Articular chondrocyte of knee joint (primary cell): ENCODE data around the gene MICA. TPM values are rescaled to one million over a fixed set of nuclear protein-coding genes. Genes with fewer than 3 reads are reported as not detected.

Experiments used
- small RNA-seq: library from RNA; depleted of rRNA; stranded (forward); fragments of <200 nt; gene quantifications from one replicate; pipeline ENCODE3, GENCODE V24; 2012
- total RNA-seq: library from RNA; depleted of rRNA; stranded (reverse); fragments of >200 nt; gene quantifications from 2 replicates; pipeline ENCODE4 v1.2.3, GENCODE V29; 2012

MICA gene
- 12.6 and 15.9 TPM in 2 replicates for total RNA-seq

GRCh38 chr6:31403283-31404060, at the start of gene MICA:
Gene MICA, plus strand, starts transcription at chr6:31403595. Its CDS starts 38 bp downstream, at chr6:31403633.

DNA sequence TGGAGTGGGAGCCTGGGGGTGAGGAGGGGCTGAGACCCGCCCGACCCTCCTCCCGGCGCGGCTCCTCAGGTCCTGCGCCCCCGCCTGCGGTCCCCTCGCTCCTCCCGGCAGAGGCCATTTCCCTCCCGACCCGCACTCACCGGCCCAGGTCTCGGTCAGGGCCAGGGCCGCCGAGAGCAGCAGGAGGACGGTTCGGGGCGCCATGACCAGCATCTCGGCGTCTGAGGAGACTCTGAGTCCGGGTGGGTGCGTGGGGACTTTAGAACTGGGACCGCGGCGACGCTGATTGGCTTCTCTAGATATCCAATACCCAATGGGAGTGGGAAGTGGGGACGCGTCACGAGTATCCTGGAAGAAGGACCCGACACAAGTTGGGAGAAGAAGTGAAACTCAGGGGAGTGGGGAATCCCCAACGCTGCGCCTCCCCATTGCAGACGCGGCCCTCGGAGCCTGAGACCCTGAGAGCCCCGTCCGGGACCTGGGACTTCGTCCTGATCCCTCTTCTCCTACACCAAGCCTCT, 46.4 kb upstream of the MICA start, which contains the start of gene HLA-B:
Gene HLA-B, minus strand, starts transcription at position 234 of the 521 bp plus-strand sequence. Its CDS starts 21 bp downstream, at position 213.

Small RNAs within 50 kb of the gene (small RNA-seq; reads per million reads assigned to genes)
- not detected for gene HLA-S
- not detected for gene MIR6891
- gene RF00019, result not detected
- not detected for gene RNU6-283P

Other genes with a start within 250 kb of the MICA start
- gene CCHCR1, start 245.8 kb upstream of the MICA start, total RNA-seq, result 12.7 and 14.5 TPM in 2 replicates
- gene TCF19, start 245.0 kb upstream of the MICA start, total RNA-seq, result 8.5 and 10.8 TPM in 2 replicates
- gene POU5F1, start 232.9 kb upstream of the MICA start, total RNA-seq, result 0.65 and 0.97 TPM in 2 replicates
- gene HLA-C, start 131.5 kb upstream of the MICA start, total RNA-seq, result 46.1 and 310 TPM in 2 replicates
- 229 and 377 TPM in 2 replicates for gene HLA-B, start 46.4 kb upstream of the MICA start, total RNA-seq
- gene MICB, start 94.5 kb downstream of the MICA start, total RNA-seq, result 6.5 and 8.6 TPM in 2 replicates
- not detected in 2 replicates for gene MCCD1, start 125.4 kb downstream of the MICA start, total RNA-seq
- gene DDX39B, start 138.4 kb downstream of the MICA start, total RNA-seq, result 262 and 345 TPM in 2 replicates
- gene ATP6V1G2, start 143.0 kb downstream of the MICA start, total RNA-seq, result 3.4 and 3.5 TPM in 2 replicates
- gene NFKBIL1, start 144.0 kb downstream of the MICA start, total RNA-seq, result 22.9 and 26.5 TPM in 2 replicates
- not detected in 2 replicates for gene LTA, start 168.7 kb downstream of the MICA start, total RNA-seq
- not detected in 2 replicates for gene TNF, start 172.0 kb downstream of the MICA start, total RNA-seq
- not detected in 2 replicates for gene LTB, start 178.8 kb downstream of the MICA start, total RNA-seq
- not detected in 2 replicates for gene LST1, start 182.7 kb downstream of the MICA start, total RNA-seq
- gene NCR3, start 189.4 kb downstream of the MICA start, total RNA-seq, result not detected in 2 replicates
- not detected in 2 replicates for gene AIF1, start 211.6 kb downstream of the MICA start, total RNA-seq
- 49.4 and 57.4 TPM in 2 replicates for gene PRRC2A, start 217.1 kb downstream of the MICA start, total RNA-seq
- 127 and 138 TPM in 2 replicates for gene BAG6, start 249.1 kb downstream of the MICA start, total RNA-seq